ENCODE data around the gene TAAR9.
A peak's percentile ranks its signal among the peaks of the same experiment; 100 is the strongest.

The TAAR9 gene, protein sequence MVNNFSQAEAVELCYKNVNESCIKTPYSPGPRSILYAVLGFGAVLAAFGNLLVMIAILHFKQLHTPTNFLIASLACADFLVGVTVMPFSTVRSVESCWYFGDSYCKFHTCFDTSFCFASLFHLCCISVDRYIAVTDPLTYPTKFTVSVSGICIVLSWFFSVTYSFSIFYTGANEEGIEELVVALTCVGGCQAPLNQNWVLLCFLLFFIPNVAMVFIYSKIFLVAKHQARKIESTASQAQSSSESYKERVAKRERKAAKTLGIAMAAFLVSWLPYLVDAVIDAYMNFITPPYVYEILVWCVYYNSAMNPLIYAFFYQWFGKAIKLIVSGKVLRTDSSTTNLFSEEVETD

DNA sequence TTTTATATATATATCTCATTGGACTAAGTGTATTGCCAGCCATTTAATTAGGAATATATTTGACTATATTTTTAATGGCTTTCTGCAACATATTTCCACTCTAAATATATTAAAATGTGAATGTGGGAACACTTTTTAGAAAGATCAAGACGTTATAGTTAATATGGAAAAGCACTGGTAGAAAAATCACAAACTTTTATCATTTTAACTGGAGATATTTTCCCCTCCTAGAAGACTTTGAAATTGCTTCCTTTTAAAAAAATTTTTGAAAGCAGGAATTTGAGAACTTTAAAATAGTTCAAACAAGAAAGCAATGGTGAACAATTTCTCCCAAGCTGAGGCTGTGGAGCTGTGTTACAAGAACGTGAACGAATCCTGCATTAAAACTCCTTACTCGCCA is at the start of gene TAAR9:
Gene TAAR9 (plus strand): TSS at position 301 of the 400 bp plus-strand sequence. CDS start 13 bp downstream, at position 314.
- DNase-seq (ENCODE audit: low read depth): no peak

DNA sequence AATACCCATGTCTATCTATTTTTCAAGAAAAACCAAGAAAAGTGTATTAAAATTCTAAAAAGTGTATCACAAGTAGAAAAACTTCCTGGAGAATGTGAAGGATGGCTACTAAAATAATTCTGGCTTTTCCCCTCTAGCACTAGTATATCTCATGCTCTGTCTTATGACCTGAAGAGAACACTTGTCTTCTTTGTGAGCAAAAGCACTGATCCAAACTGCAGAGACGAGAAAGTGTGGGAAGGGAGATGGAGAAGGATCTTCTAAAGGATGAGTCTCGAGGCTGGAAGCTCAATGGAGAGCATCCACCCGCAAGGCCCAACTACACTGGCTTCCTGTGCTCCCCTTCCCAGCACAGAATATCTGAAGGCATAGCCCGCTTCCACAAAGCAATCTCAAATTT is 48.7 kb upstream of the TAAR9 start:
- no peak for DNase-seq (ENCODE audit: low read depth)

DNA sequence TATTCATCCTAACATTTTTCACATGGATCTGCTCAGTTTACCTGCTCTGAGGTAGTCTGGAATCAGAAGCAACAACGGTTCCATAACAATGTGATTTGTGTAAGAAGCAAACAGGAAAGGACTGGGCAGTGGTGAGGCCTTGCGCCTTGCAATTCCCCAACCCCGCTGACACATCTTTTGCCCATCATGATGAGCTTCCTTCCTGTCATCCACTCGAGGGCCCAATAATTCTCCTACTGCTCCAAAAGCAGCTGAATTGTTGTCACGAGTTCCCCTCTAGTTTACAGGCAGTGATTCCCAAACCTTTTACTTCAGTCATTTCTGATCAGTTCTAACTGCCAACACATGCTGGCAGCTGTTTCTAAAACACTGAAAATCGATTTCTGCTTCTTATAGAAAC is 48.1 kb upstream of the TAAR9 start:
- DNase-seq (ENCODE audit: low read depth): no peak

DNA sequence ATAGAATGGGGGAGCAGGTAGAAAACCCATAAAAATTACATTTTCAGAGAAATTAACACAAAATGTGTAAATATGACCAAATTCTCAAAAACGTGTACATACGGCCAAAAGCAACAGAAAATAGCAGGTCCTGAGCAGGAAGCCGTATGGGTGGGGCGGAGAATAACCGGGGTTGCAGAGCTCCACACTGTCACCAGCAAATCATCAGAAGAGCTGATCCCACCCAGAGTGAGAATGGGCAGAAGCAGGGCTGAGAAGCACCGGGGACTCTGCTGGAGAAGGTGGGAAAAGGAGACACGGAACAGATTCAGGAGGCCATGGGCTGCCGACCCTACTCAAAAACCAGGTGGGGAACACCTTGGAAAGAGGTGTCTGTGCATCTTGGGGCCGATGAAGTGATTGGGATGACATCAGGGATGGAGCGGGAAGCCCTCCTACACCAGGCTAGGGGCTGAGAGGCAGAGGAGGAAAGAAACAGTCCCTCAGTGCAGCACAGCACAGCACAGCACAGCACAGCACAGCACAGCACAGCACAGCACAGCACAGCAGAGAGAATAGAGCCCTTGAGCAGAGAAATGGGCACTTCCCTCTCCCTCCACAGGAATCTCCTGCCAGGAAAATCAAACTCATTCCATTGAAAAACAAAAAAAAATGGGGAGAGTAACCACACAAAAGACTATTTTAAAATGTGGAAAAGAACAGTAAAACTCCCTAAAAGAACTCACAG is 47.4 kb upstream of the TAAR9 start:
- DNase-seq (ENCODE audit: low read depth): no peak

DNA sequence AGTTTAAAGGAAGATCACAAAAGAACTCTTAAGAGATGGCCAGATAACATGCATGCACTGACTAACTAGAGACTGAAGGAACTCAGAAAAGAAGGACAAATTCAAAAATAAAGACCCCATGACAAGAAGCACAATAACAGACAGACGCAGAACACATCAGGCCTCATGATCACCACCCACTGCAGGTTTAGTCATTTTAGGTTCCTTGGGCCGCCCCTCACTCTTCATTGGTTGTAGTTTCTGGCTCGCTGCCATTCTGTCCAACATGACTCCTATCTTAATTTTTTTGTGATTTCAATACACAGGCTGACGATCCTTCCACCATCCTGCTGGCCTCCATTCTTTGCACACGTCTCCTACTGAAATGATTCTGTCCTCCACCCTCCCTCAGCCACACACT is 46.8 kb upstream of the TAAR9 start:
- DNase-seq (ENCODE audit: low read depth): no peak

DNA sequence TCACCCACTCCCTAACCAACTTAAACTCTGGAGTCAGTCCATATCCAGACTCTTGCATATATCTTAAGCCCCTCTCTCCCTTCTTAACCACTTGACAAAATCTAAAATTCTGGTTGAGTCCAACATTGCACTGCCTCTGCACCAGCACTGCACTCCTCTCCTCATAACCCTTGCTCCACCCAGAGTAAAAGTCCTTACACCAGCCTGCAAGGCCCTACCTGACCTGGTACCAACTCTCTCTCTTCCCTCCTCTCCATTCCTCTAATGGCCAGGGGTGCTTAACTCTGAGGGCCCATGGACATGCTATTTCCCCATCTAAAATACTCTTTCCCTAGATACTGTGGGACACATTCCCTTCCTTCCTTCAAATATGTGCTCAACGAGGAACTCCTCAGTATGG is 46.2 kb upstream of the TAAR9 start:
- no peak for DNase-seq (ENCODE audit: low read depth)

DNA sequence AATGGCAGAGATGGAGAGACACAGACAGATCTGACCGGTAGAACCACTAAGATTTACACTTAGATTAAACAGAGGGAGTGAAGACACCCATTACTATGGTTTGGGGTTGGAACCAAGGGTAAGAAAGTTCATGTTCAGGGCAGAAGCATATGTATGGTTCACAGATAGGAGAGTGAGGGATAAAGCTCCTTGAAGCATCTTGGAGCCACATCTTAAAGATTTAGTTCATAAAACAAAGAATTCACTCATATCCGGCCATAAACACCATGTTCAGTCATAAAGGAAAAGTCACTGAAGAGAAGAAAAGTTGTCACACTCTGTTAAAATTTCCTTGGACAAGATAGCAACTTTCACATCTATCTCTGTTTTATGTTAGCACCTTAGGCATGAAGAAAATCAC is 43.1 kb upstream of the TAAR9 start:
- DNase-seq (ENCODE audit: low read depth): no peak

DNA sequence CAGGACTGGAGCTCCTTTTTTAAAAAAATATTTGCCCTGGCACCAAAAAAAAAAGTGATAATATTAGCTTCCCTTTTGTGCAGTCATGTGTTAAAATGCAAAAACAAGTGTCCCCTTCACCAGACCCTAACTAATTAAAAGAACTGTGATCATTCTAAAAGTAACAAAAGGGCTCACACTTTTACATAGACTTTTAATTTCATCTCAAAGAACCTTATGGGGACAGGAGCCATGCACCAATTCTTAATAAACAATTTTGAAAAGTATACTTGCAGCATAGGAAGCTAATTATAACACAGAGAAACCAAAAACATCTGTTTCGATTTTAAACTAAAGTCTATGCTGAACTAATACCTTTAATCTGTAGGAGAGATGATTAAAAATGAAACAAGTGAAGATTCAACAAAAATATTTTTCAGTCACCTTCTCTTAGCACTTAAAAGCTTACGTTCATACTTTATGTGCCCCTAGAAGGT is 42.4 kb upstream of the TAAR9 start:
- no peak for DNase-seq (ENCODE audit: low read depth)

DNA sequence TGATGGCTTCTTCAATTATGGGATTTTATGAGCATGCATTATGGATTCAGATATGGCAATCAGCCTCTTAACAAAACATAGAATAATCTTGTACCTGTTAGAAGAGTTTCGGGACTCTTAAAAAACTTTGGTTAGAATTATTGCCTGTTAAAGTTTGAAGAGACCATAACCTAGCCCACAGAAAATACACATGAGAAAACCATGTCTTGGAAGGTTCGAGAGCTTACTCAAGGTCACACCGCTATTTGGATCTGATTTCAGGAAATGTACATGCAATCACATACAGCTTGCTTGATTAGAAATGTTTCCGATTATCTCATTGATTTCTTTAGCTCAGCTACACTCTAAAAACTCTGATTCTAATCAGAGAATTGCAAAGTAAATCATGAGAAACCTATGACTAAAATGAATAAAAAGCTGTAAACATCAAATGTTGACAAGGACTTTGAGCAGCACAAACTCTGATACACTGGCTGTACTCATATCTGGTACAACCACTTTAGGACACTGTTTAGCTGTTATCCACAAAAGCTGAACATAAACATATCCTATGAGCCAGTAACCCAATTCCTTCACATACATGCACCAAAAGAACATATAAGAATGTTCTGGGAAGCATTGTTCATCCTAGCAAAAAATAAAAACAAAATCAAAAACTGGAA is 41.4 kb upstream of the TAAR9 start:
- no peak for DNase-seq (ENCODE audit: low read depth)

DNA sequence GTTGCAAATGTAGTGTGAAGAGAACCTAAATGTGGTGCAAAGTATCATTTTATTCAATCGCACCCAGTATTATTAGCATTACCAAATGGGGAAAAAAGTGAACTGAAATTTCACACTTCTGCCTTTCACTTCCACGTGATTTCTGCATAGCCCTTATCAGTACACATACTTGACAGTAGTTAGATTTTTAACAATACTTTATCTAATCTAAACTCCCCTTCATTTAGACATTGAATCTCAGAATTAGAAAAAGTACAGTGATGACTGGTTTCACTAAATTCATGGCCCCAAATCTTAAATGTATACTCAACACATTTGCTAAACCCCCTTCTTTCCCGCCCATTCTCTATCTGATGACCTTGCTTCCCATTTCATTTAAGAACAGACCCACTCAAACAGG is 39.4 kb upstream of the TAAR9 start:
- DNase-seq (ENCODE audit: low read depth): no peak

DNA sequence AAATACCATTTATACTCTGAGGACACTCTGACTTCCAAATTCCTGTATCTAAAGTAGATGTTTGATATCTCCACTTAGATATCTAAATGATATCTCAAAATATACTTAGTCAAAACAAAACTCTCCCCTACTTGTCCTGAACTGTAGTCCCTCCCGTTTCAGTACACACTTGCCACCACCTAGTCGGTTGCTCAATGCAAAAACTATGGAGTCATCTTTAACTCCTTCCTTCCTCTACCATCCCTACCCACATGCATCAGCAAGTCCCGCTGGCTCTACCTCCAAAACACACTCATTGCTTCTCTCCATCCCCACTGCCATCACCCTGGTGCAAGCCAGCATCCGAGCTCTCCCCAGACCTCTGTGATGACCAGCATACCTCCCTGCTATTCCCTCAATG is 38.3 kb upstream of the TAAR9 start:
- DNase-seq (ENCODE audit: low read depth): no peak

DNA sequence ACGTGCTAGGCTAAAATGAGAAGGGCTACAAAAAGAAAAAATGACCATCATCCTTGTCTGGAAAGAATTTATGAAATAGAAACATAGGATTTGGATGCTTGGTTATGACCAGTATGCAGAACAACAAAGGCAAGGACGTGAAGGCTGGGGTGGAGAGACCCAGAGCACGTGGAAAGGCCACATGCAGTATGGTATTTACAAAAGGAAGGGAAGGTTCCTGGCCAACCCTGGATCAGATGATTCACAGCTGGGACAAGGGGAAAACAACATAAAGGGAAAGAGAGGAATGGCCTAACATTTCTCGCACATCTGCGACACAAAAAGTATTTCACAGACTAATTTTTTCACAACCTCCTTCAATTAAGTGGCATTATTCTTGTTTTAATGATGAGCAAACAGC is 33.3 kb upstream of the TAAR9 start:
- DNase-seq (ENCODE audit: low read depth): no peak

DNA sequence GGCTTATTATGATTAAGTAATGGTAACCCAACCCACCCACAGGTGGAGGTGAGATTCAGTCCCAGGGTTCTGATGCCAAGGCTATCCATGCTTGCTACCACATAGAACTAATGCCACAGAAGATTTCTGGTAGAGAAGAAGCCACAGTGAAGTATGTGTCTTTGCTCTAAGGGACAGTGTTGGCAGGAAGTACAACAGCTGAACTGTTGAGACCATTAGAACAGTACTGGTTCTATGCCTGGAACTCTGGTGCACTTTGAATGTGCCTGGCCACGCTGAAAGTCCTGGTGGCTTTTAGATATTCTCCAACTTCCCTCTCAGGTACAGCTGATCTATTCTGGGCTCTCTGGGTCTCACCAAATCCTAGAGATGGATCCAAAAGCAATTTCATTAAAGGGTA is 32.9 kb upstream of the TAAR9 start:
- no peak for DNase-seq (ENCODE audit: low read depth)

DNA sequence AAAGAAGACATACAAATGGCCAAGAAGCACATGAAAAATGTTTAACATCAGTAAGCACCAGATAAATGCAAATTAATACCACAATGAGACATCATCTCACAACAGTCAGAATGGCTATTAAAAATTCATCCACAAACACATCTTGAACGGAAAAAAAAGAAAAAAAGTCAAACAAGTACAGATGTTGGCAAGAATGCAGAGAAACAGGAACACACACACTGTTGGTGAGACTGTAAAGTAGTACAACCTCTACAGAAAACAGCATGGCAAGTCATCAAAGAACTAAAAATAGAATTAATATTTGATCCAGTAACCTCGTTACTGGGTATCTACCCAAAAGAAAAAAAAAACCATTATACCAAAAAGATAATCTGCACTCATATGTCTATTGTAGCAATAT is 31.6 kb upstream of the TAAR9 start:
- DNase-seq (ENCODE audit: low read depth): no peak

DNA sequence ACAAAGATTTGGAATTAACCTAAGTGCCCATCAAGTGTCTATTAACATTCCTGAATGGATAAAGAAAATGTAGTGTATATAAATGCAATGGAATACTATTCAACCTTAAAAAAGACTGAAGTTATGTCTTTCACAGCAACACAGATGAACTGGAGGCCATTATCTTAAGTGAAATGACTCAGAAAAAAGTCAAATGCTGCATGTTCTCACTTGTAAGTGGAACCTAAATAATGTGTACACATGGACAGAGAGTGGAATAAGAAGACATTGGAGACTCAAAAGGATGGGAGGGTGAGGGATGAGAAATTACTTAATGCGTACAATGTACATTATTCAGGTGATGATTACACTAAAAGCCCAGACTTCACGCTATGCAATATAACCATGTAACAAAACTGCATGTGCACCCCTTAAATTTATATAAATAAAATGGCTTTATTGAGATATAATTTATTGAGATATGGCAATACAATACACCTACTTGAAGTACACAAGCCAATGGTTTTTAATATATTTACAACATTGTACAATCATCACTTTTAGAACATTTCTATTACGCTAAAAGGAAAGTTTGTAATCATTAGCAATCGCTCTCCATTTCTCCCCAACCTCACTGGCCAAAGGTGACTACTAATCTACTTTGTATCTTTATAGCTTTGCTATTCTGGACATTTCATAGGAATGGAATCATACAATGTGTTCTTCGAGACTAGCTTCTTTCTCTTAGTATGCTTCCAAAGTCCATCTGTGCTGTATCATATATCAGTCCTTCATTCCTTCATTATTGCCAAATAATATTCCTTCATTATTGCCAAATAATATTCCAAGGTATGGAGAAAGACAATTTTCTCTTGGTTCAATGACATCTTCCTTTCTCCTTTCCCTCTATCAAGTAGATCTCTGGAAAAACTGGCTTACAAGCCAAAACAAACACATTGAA is 30.9 kb upstream of the TAAR9 start:
- no peak for DNase-seq (ENCODE audit: low read depth)

DNA sequence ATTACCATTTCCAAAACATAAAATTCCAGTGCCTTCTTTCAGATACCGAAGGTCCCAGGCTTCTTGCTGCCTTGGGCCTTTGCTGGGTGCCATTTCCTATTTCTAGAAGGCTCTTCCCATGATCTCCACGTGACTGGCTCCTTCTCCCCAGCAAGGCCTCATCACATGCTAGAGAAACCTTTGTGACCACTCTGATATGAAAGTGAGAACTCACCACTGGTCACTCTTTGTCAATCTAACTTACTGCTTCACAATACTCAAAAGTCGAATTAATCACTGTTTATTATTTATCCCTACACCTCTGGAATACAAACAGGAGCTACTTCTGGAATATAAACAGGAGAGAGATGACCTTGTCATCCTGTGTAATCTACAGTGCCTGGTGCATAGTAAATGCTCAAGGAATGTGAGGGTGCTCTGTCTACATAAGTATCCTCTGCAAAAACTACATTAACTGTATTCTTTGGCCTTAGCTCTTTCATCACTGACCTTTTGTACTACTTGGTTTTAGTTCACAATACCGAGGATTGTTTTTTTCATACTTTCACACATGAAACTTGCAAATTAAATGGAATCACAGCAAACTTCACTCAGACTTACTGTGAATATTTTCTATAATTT is 26.8 kb upstream of the TAAR9 start:
- no peak for DNase-seq (ENCODE audit: low read depth)

DNA sequence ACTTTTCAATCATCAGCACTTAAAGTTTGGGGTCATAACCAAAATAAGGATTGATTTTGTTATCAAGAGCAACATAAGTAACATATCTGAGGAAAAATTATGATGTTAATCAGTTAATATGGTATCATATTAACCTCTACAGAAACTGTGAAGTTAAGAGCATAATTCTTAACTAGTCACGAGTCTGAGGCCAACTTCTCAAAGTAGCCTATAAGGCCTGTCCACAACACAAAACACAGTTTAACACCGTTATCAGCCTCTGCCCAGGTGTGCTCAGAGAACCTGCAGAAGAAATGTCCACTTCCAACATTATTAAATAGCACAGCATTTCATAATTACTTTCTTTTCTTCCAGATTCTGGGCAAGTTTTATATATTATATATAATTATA is 26.3 kb upstream of the TAAR9 start:
- no peak for DNase-seq (ENCODE audit: low read depth)

DNA sequence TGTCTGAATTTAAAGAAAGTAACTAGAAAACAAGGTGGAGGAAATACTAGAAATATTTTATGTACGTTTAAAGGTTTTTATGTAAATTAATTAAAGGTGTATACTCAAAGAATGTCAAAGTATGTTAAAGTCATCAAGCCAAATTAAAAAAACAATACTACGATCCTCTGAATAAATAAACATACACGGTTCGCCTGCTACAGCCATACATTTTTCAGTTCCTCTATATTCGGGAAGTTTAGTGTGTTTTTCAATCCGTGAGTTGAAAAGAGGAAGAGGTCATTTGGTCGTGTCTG is 25.8 kb upstream of the TAAR9 start:
- no peak for DNase-seq (ENCODE audit: low read depth)

DNA sequence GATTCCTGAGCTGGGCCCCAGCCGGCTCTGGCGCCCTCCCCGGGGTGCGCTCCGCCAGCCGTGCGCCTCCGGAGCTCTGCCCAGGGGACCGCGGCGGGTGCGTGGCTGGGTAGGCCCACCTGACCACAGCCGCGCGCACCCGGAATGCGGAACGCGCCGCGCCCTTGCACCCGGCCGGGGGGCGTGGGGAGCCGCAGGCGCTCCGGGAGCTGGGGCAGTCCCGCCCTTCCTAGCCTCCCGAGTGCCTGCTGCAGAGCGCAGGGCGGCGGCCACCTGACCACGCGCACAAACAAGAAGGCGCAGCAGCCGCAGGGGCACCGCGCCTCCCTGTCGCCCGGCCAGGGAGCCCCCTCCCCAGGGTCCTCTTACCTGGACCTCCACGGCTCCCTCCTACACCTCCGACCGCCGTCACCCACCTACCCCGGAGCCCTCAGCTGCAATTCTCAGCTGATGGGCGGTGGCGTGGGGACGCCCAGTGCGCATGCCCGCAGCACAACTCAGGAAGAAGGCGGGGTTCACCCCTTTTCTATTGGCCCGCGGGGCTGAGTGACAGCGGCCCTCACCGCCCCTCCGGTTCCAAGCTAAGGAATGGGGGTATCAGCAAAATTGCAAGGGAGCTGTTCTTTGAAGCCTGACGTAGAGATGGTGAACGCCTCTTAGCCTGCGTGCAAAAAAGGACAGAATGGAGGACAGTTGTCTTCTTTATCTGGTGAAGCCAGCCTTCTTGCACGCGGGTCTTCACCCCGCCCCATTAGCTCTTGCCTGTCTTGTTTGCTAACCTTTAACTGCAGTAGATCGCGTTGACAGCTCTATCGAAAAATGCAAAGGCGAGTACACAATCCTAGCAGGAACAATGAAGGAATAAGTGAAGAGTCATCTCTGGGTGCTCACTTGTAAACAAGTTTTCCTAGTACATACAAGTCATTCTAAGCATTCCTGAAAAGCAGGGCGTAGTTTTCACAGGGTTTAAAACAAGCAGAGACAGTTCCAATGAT is 25.1 kb upstream of the TAAR9 start, which contains the start of gene STX7:
Gene STX7 (minus strand): TSS at position 479 of the 995 bp plus-strand sequence. CDS start 9,586 bp downstream, outside the sequence.
- DNase-seq (ENCODE audit: low read depth): peak; percentile 66

DNA sequence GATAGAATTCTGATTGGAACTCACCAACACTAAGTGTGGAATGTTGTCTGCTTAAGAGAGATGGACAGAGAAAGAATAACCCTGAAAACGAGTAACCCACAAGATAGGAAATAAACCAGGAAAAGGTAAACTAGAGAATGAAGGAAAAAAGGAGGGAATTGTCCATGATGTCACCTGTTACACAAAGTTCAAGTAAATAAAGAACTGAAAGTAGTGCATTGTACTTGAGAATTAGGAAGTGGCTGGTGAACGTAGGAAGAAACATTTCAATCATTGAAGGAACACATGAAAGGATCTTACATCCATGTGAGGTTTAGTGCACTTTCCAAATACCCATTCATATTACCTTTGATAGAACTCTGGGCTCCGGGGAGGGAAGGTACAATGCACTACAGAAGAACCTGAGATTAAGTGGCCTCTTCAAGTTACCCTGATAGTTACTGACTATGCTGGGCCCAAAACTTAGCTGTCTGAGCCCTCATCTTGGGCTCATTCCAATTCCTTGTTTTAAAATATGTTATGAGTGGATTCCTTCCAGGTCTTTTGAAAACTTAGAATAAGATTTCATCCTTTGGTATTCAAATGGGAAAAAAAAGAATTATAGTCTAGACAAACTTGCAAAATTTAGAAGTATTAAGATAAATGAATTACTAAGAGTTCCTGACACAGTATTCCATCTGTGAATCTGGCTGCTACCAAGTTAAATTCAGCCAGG is 24.1 kb upstream of the TAAR9 start:
- no peak for DNase-seq (ENCODE audit: low read depth)
